HG03025 (cell line): ENCODE measurements around the gene TRABD2B.

Experiments
- ATAC-seq: cut with Tn5 transposase; IDR thresholded peaks from one replicate; pipeline ENCODE4 v1.9.1; 2021; ENCODE audit warnings: mild to moderate bottlenecking, moderate library complexity; ENCODE audit not compliant: unreplicated experiment, low FRiP score

Gene TRABD2B

GRCh38 chr1:47938520-47938919 is 58.7 kb downstream of the TRABD2B start:
- no peak for ATAC-seq

GRCh38 chr1:47937586-47938254 is 59.5 kb downstream of the TRABD2B start:
- ATAC-seq: no peak

- no peak for ATAC-seq
Measured at GRCh38 chr1:47936916-47937551, 60.2 kb downstream of the TRABD2B start.

- no peak for ATAC-seq
Measured at GRCh38 chr1:47935856-47936255, 61.3 kb downstream of the TRABD2B start.

GRCh38 chr1:47935163-47935562 is 62.0 kb downstream of the TRABD2B start:
- ATAC-seq: no peak

- ATAC-seq: no peak
Measured at GRCh38 chr1:47934243-47934805, 62.9 kb downstream of the TRABD2B start.

GRCh38 chr1:47932743-47933142 is 64.4 kb downstream of the TRABD2B start:
- no peak for ATAC-seq

GRCh38 chr1:47931395-47931794 is 65.8 kb downstream of the TRABD2B start:
- ATAC-seq: no peak

- ATAC-seq: no peak
Measured at GRCh38 chr1:47930210-47930840, 66.9 kb downstream of the TRABD2B start.

- no peak for ATAC-seq
Measured at GRCh38 chr1:47927165-47927564, 70.0 kb downstream of the TRABD2B start.

- no peak for ATAC-seq
Measured at GRCh38 chr1:47926461-47926999, 70.7 kb downstream of the TRABD2B start.

- ATAC-seq: no peak
Measured at GRCh38 chr1:47924270-47925048, 72.7 kb downstream of the TRABD2B start.

- ATAC-seq: no peak
Measured at GRCh38 chr1:47921935-47922415, 75.2 kb downstream of the TRABD2B start.

- no peak for ATAC-seq
Measured at GRCh38 chr1:47919113-47919833, 77.9 kb downstream of the TRABD2B start.

GRCh38 chr1:47918257-47918867 is 78.8 kb downstream of the TRABD2B start:
- ATAC-seq: no peak

- no peak for ATAC-seq
Measured at GRCh38 chr1:47917687-47918086, 79.5 kb downstream of the TRABD2B start.

GRCh38 chr1:47915677-47916353 is 81.4 kb downstream of the TRABD2B start:
- ATAC-seq: no peak

- no peak for ATAC-seq
Measured at GRCh38 chr1:47914952-47915676, 82.1 kb downstream of the TRABD2B start.
